Activated CD4-positive, alpha-beta T cell treated with anti-CD3 and anti-CD28 coated beads for 36 hours (primary cell): ENCODE data around the gene TRIML1. TPM values are rescaled to one million over a fixed set of nuclear protein-coding genes. Genes with fewer than 3 reads are reported as not detected.

Experiments
- ATAC-seq: fragments of 200-7000 bp; cut with Tn5 transposase; one replicate; pipeline ENCODE4 v1.10.0; 2021; ENCODE audit warnings: mild to moderate bottlenecking, moderate library complexity
- CTCF ChIA-PET: fragments of 350-600 bp; sonication (Branson Sonifier 250); formaldehyde crosslinking; loops from one replicate; lab custom pipeline; 2021; ENCODE audit warnings: antibody characterized with exemption; lab: Charles Lee
- POLR2A ChIA-PET: fragments of 350-600 bp; sonication (Branson Sonifier 250); formaldehyde crosslinking; loops from one replicate; lab custom pipeline; 2021; ENCODE audit warnings: antibody characterized with exemption, inconsistent platforms; lab: Charles Lee
- DNase-seq: peaks from one replicate; pipeline ENCODE4 v3.0.0-alpha.2; 2020
- H3K27ac Mint-ChIP-seq: one replicate; pipeline ENCODE4 v1.8.0; 2021; ENCODE audit warnings: mixed read lengths
- H3K27me3 Mint-ChIP-seq: one replicate; pipeline ENCODE4 v1.8.0; 2021; ENCODE audit warnings: mixed read lengths
- H3K36me3 Mint-ChIP-seq: one replicate; pipeline ENCODE4 v1.8.0; 2021; ENCODE audit warnings: low read depth, mixed read lengths
- H3K4me1 Mint-ChIP-seq: one replicate; pipeline ENCODE4 v1.8.0; 2021; ENCODE audit warnings: mixed read lengths
- H3K4me3 Mint-ChIP-seq: one replicate; pipeline ENCODE4 v1.8.0; 2021; ENCODE audit warnings: mild to moderate bottlenecking, moderate library complexity, mixed read lengths
- H3K9me3 Mint-ChIP-seq: one replicate; pipeline ENCODE4 v1.8.0; 2021; ENCODE audit warnings: low read depth, mixed read lengths
- intact Hi-C, 2 experiments: fragments of 100-400 bp; cut with DNase I in 1 of 2; cut with micrococcal nuclease in 1 of 2; formaldehyde crosslinking; loops; one replicate each; pipeline versions ENCODE4 v1.14.2 to v1.15.1; 2022 to 2024; cut with DNase I, micrococcal nuclease
- total RNA-seq, 2 experiments: library from RNA; stranded (reverse); gene quantifications; one replicate each; pipeline ENCODE4 v1.2.3, GENCODE V29; 2021

The TRIML1 gene
- total RNA-seq = not detected

- Mint-ChIP-seq H3K4me1 (no peaks in the 10 kb centered on the region), H3K27ac (no peak within 1 kb of the TSS), H3K27me3 (no peaks in the 10 kb centered on the region), H3K36me3 (no peaks in the 10 kb centered on the region), H3K9me3 (peaks cover 10% of the 10 kb centered on the region), H3K4me3 (no peak within 1 kb of the TSS)
- DNase-seq = no peak
- CTCF ChIA-PET = no interaction called here
- ATAC-seq = no peak
- POLR2A ChIA-PET = no interaction called here
- intact Hi-C loops = no loop called here
Measured at GRCh38 chr4:188139141-188139540, at the start of gene TRIML1. Gene TRIML1 (plus strand): TSS chr4:188139441. CDS start chr4:188139559, 118 bp downstream.

- ATAC-seq = no peak
- Mint-ChIP-seq H3K9me3 (peaks cover 24% of the 10 kb centered on the region), H3K4me1 (no peaks in the 10 kb centered on the region), H3K36me3 (no peaks in the 10 kb centered on the region), H3K4me3 (no peak overlapping the region), H3K27ac (no peak overlapping the region), H3K27me3 (no peaks in the 10 kb centered on the region)
- intact Hi-C loops = no loop called here
- ChIA-PET CTCF (interaction anchor here (0.6 to 0.7 kb wide), 2 partner anchors 501 to 572 kb away, joined by 3 read pairs; no protein-coding TSS in a partner anchor), POLR2A (no interaction called here)
- no peak for DNase-seq
Measured at GRCh38 chr4:188092824-188093223, 46.4 kb upstream of the TRIML1 start.

- intact Hi-C loops = no loop called here
- Mint-ChIP-seq H3K4me3 (no peak overlapping the region), H3K9me3 (peaks cover 18% of the 10 kb centered on the region), H3K36me3 (no peaks in the 10 kb centered on the region), H3K27ac (no peak overlapping the region), H3K27me3 (no peaks in the 10 kb centered on the region), H3K4me1 (no peaks in the 10 kb centered on the region)
- no peak for DNase-seq
- ATAC-seq = no peak
- POLR2A ChIA-PET = no interaction called here
- CTCF ChIA-PET = no interaction called here
Measured at GRCh38 chr4:188106454-188106853, 32.8 kb upstream of the TRIML1 start.

- DNase-seq = no peak
- Mint-ChIP-seq H3K36me3 (no peaks in the 10 kb centered on the region), H3K4me1 (no peaks in the 10 kb centered on the region), H3K27me3 (no peaks in the 10 kb centered on the region), H3K4me3 (no peak overlapping the region), H3K9me3 (peaks cover 20% of the 10 kb centered on the region), H3K27ac (no peak overlapping the region)
- no peak for ATAC-seq
- CTCF ChIA-PET = interaction anchor here (0.7 kb wide), 2 partner anchors 217 to 1618 kb away, joined by 3 read pairs; no protein-coding TSS in a partner anchor
- POLR2A ChIA-PET = no interaction called here
- intact Hi-C loops = no loop called here
Measured at GRCh38 chr4:188107931-188108843, 31.1 kb upstream of the TRIML1 start.

- ChIA-PET CTCF (no interaction called here), POLR2A (no interaction called here)
- intact Hi-C loops = no loop called here
- peaks cover 17% of the 10 kb centered on the region for H3K9me3 Mint-ChIP-seq
- H3K36me3 Mint-ChIP-seq = no peaks in the 10 kb centered on the region
- no peak within 1 kb of the TSS for H3K4me3 Mint-ChIP-seq
- H3K4me1 Mint-ChIP-seq = no peaks in the 10 kb centered on the region
- no peaks in the 10 kb centered on the region for H3K27me3 Mint-ChIP-seq
- no peak within 1 kb of the TSS for H3K27ac Mint-ChIP-seq
- DNase-seq = no peak
- ATAC-seq = no peak
Measured at GRCh38 chr4:188109157-188109755, 30.0 kb upstream of the TRIML1 start, which contains the start of gene TRIML2. Gene TRIML2 (minus strand): TSS chr4:188109603. CDS start chr4:188105368, 4,235 bp downstream.

- no peaks in the 10 kb centered on the region for H3K4me1 Mint-ChIP-seq
- no peak overlapping the region for H3K4me3 Mint-ChIP-seq
- POLR2A ChIA-PET = no interaction called here
- DNase-seq = no peak
- H3K27me3 Mint-ChIP-seq = no peaks in the 10 kb centered on the region
- CTCF ChIA-PET = interaction anchor here (0.6 kb wide), 1 partner anchor 766 kb away, joined by 3 read pairs; no protein-coding TSS in a partner anchor
- H3K27ac Mint-ChIP-seq = no peak overlapping the region
- intact Hi-C loops = no loop called here
- H3K9me3 Mint-ChIP-seq = peaks cover 14% of the 10 kb centered on the region
- no peak for ATAC-seq
- H3K36me3 Mint-ChIP-seq = no peaks in the 10 kb centered on the region
Measured at GRCh38 chr4:188110036-188110435, 29.2 kb upstream of the TRIML1 start.

GRCh38 chr4:188110741-188111471, 28.3 kb upstream of the TRIML1 start:
- intact Hi-C loops = no loop called here
- Mint-ChIP-seq H3K4me1 (no peaks in the 10 kb centered on the region), H3K9me3 (peaks cover 14% of the 10 kb centered on the region), H3K27ac (no peak overlapping the region), H3K27me3 (no peaks in the 10 kb centered on the region), H3K4me3 (no peak overlapping the region), H3K36me3 (no peaks in the 10 kb centered on the region)
- no peak for DNase-seq
- no peak for ATAC-seq
- ChIA-PET POLR2A (no interaction called here), CTCF (interaction anchor here (0.6 kb wide), 1 partner anchor 766 kb away, joined by 3 read pairs; no protein-coding TSS in a partner anchor)

GRCh38 chr4:188111955-188112354, 27.3 kb upstream of the TRIML1 start:
- Mint-ChIP-seq H3K4me1 (no peaks in the 10 kb centered on the region), H3K27ac (no peak overlapping the region), H3K9me3 (peaks cover 14% of the 10 kb centered on the region), H3K4me3 (no peak overlapping the region), H3K27me3 (no peaks in the 10 kb centered on the region), H3K36me3 (no peaks in the 10 kb centered on the region)
- CTCF ChIA-PET = no interaction called here
- POLR2A ChIA-PET = no interaction called here
- ATAC-seq (no peak), DNase-seq (no peak)
- intact Hi-C loops = no loop called here

- ChIA-PET CTCF (no interaction called here), POLR2A (no interaction called here)
- Mint-ChIP-seq H3K27ac (no peak overlapping the region), H3K27me3 (no peaks in the 10 kb centered on the region), H3K4me3 (no peak overlapping the region), H3K4me1 (no peaks in the 10 kb centered on the region), H3K36me3 (no peaks in the 10 kb centered on the region), H3K9me3 (peaks cover 9% of the 10 kb centered on the region)
- intact Hi-C loops = no loop called here
- no peak for DNase-seq
- no peak for ATAC-seq
Measured at GRCh38 chr4:188113156-188113555, 26.1 kb upstream of the TRIML1 start.

GRCh38 chr4:188117631-188118324, 21.5 kb upstream of the TRIML1 start:
- no peaks in the 10 kb centered on the region for H3K27me3 Mint-ChIP-seq

GRCh38 chr4:188121530-188121929, 17.7 kb upstream of the TRIML1 start:
- intact Hi-C loops = no loop called here
- Mint-ChIP-seq H3K36me3 (no peaks in the 10 kb centered on the region), H3K27me3 (no peaks in the 10 kb centered on the region), H3K27ac (no peak overlapping the region), H3K9me3 (peaks cover 9% of the 10 kb centered on the region), H3K4me3 (no peak overlapping the region), H3K4me1 (no peaks in the 10 kb centered on the region)
- ATAC-seq = no peak
- DNase-seq = no peak
- ChIA-PET POLR2A (no interaction called here), CTCF (no interaction called here)

More at GRCh38 chr4:188117631-188118324, 21.5 kb upstream of the TRIML1 start:
- H3K9me3 Mint-ChIP-seq = peaks cover 12% of the 10 kb centered on the region
- no peak for ATAC-seq
- no peak overlapping the region for H3K4me3 Mint-ChIP-seq
- no peak overlapping the region for H3K27ac Mint-ChIP-seq
- no peaks in the 10 kb centered on the region for H3K4me1 Mint-ChIP-seq
- intact Hi-C loops = no loop called here
- no peaks in the 10 kb centered on the region for H3K36me3 Mint-ChIP-seq
- POLR2A ChIA-PET = no interaction called here
- no peak for DNase-seq
- CTCF ChIA-PET = no interaction called here
